Common myeloid progenitor, CD34-positive (primary cell): ENCODE results near the gene LYVE1. TPM values are rescaled to one million over a fixed set of nuclear protein-coding genes. Genes with fewer than 3 reads are reported as not detected.

Source experiments
- CTCF ChIA-PET: fragments of 350-600 bp; sonication (Branson Sonifier 250); formaldehyde crosslinking; loops from one replicate; lab custom pipeline; 2021; ENCODE audit warnings: antibody characterized with exemption; lab: Charles Lee
- POLR2A ChIA-PET: fragments of 350-600 bp; sonication (Branson Sonifier 250); formaldehyde crosslinking; loops from one replicate; lab custom pipeline; 2021; ENCODE audit warnings: antibody characterized with exemption; lab: Charles Lee
- DNase-seq, 3 donors: peaks; one replicate each; pipeline versions ENCODE4 v3.0.0 to v3.0.0-alpha.2; 2013
- H3K27ac ChIP-seq, 2 experiments: 1 replicate in 1 of 2; 2 replicates in 1 of 2; pipeline ENCODE4 v1.7.0; 2013; ENCODE audit warnings: inconsistent platforms in 2 of 2, low read length in 2 of 2, mild to moderate bottlenecking in 2 of 2, low read depth in 1 of 2, moderate library complexity in 1 of 2; ENCODE audit not compliant: severe bottlenecking in 2 of 2, insufficient read depth in 1 of 2, poor library complexity in 1 of 2
- H3K27me3 ChIP-seq, 5 experiments: replicated peaks in 2 of 5; 1 replicate in 3 of 5; 2 replicates in 2 of 5; pipeline versions ENCODE4 v1.6.1 to v1.7.0; 2013; ENCODE audit warnings: low read length in 4 of 5, mild to moderate bottlenecking in 2 of 5, moderate library complexity in 2 of 5, inconsistent platforms in 1 of 5; ENCODE audit not compliant: insufficient read depth in 5 of 5, control insufficient read depth in 4 of 5
- H3K36me3 ChIP-seq, 4 experiments: 1 replicate in 2 of 4; 2 replicates in 2 of 4; pipeline versions ENCODE4 v1.6.1 to v1.7.0; 2013; ENCODE audit warnings: low read length in 3 of 4, control low read depth in 1 of 4, mild to moderate bottlenecking in 1 of 4; ENCODE audit not compliant: control insufficient read depth in 4 of 4, insufficient read depth in 4 of 4
- H3K4me1 ChIP-seq, 4 experiments: 1 replicate in 3 of 4; 2 replicates in 1 of 4; pipeline versions ENCODE4 v1.6.1 to v1.7.1; 2013; ENCODE audit warnings: low read length in 3 of 4, mild to moderate bottlenecking in 3 of 4, control low read depth in 1 of 4, inconsistent platforms in 1 of 4, moderate library complexity in 1 of 4; ENCODE audit not compliant: control insufficient read depth in 4 of 4, insufficient read depth in 4 of 4; ENCODE audit errors: control extremely low read depth in 1 of 4
- H3K4me3 ChIP-seq, 7 experiments: 1 replicate in 4 of 7; 2 replicates in 3 of 7; pipeline versions ENCODE4 v1.5.1 to v1.7.0; 2013; ENCODE audit warnings: mild to moderate bottlenecking in 7 of 7, low read length in 6 of 7, moderate library complexity in 6 of 7, inconsistent platforms in 2 of 7, low read depth in 2 of 7, control low read depth in 1 of 7; ENCODE audit not compliant: insufficient read depth in 4 of 7, control insufficient read depth in 1 of 7; ENCODE audit errors: extremely low read depth in 1 of 7
- H3K9me3 ChIP-seq, 5 experiments: 1 replicate in 4 of 5; 2 replicates in 1 of 5; pipeline versions ENCODE4 v1.6.1 to v1.7.1; 2013; ENCODE audit warnings: low read length in 4 of 5, mild to moderate bottlenecking in 2 of 5, inconsistent platforms in 1 of 5, low read depth in 1 of 5, moderate library complexity in 1 of 5; ENCODE audit not compliant: control insufficient read depth in 4 of 5, insufficient read depth in 2 of 5; ENCODE audit errors: control extremely low read depth in 1 of 5
- whole genome bisulfite sequencing: methylation state at CpG from one replicate; pipeline ENCODE4 v1.1.5; 2013; ENCODE audit not compliant: insufficient coverage; 5-methylcytosine and 5-hydroxymethylcytosine counted together
- polyA plus RNA-seq: library from polyadenylated mRNA; unstranded; fragments of 120-200 nt; gene quantifications from one replicate; pipeline ENCODE4 v1.2.1, GENCODE V29; 2013

LYVE1 gene
- 0.03 TPM for polyA plus RNA-seq

DNA sequence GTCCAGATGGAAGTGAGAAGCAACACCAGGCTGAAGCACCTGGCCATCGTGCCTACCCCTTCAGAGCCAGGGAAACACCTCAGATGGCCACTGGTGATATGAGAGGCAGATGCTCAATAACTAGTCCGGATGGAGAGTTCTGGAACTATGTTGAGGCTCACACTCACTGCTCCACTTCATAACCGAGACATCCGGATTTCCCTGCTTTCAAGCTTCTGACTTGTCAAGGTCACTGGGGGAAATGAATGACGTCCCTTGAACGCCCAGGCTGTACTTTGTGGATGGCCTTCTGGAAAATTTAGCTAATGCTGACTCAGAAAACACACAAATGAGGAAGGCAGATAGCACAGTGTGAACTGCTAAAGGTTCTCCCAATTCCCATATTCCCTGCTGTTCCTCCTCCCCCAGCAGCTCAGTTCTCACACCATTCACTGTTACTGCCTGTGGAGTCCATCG lies at the start of gene LYVE1:
Gene LYVE1, minus strand, starts transcription at position 180 of the 456 bp plus-strand sequence. Its CDS starts 133 bp downstream, at position 47.
- 89% methylated on average over 7 of the region's 7 CpGs for WGBS
- Histone ChIP-seq H3K9me3 (no peaks in the 10 kb centered on the region), H3K27me3 (no peaks in the 10 kb centered on the region), H3K36me3 (no peaks in the 10 kb centered on the region), H3K27ac (no peak within 1 kb of the TSS), H3K4me3 (no peak within 1 kb of the TSS), H3K4me1 (peaks cover 0 to 6% (median 3%) of the 10 kb centered on the region in 4 experiments)
- ChIA-PET POLR2A (no interaction called here), CTCF (interaction anchor here (0.9 kb wide), 1 partner anchor 28 kb away, joined by 3 read pairs; the partner anchor contains the start of gene RNF141)
- no peak for DNase-seq

DNA sequence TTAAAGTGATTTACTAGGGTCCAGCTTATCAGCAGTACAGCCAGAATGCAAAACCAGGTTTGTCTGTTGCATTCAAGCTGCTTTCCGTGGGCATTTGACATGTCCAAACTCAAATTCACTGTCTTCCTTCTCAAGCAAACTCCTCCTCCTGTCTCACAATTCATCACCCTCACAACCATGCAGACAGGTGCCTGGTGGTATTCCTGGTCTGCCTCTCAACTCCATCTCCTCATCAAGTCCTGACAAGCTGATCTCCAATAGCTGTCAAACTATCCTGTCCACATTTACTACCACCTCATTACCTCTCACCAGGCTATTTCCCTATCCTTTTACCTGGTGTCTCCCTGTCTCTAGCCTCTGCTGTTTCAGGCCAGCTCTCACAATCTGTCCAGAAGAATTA lies 49.1 kb upstream of the LYVE1 start:
- POLR2A ChIA-PET = no interaction called here
- WGBS = no CpG with 5 or more reads among the region's 1 CpG

DNA sequence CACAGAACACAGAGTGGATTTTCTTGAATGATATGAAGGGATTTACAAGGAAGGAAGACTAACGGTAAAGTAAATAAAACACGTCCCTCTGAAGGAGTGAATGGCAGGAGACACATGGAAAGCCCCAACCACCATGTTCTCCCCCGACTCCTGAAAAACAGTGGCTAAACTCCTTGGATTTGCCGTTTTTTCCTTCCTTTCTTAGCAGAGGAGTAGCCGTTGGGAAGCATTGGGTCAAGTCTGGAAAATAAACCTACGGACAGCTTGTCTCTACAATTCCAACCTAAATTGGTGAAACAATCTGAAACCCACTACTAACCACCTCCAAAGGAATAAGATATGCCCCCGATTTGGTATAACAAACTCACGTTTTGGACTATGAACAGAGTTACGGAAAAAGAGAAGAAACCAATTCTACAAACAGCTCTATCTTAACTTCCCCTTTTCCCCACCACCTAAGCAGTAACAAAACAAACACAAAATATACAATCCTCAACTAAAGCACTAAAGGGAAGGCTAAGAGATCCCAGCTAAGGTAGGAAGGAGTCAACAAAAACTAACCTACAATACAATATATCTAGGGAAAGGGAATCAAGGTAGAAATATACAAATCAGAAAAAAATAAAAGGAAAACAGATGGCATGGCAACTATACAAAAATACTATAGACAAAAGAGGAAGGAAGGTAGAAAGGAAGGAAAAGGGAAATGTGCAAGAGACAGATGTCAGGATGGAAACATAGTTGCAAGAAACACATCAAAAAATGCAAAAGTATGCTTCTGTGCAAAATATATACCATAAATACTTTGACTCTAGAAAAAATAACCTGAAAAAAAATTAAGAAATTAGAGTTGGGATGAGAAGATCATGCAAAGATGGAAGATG lies 43.8 kb upstream of the LYVE1 start:
- peak; percentile 44 to 85 (median 76) for DNase-seq
- no peaks in the 10 kb centered on the region for H3K9me3 ChIP-seq
- H3K27me3 ChIP-seq = no peaks in the 10 kb centered on the region
- ChIA-PET CTCF (interaction anchor here (0.9 to 2.9 kb wide), 5 partner anchors 11 to 98 kb away, joined by 3 to 22 read pairs (median 7); partner anchors contain the start of gene RNF141), POLR2A (no interaction called here)
- peak overlapping the region; percentile 46 to 65 for H3K27ac ChIP-seq
- H3K4me1 ChIP-seq = peaks cover 22 to 49% (median 34%) of the 10 kb centered on the region in 4 experiments
- 97% methylated on average over 5 of the region's 9 CpGs for WGBS
- H3K4me3 ChIP-seq = no peak overlapping the region
- no peaks in the 10 kb centered on the region for H3K36me3 ChIP-seq

More for the DNA sequence above, 49.1 kb upstream of the LYVE1 start:
- H3K27me3 ChIP-seq = no peaks in the 10 kb centered on the region
- no peak overlapping the region for H3K27ac ChIP-seq
- no peak overlapping the region for H3K4me3 ChIP-seq
- CTCF ChIA-PET = interaction anchor here (0.9 to 2.3 kb wide), 8 partner anchors 9 to 52 kb away, joined by 3 to 6 read pairs (median 4); no protein-coding TSS in a partner anchor
- no peaks in the 10 kb centered on the region for H3K36me3 ChIP-seq
- DNase-seq = no peak
- no peaks in the 10 kb centered on the region for H3K9me3 ChIP-seq
- peaks cover 0 to 13% (median 10%) of the 10 kb centered on the region in 4 experiments for H3K4me1 ChIP-seq

- no peak for DNase-seq
- no peaks in the 10 kb centered on the region for H3K9me3 ChIP-seq
- no peak overlapping the region for H3K4me3 ChIP-seq
- H3K27ac ChIP-seq = no peak overlapping the region
- H3K4me1 ChIP-seq = peaks cover 38 to 69% (median 56%) of the 10 kb centered on the region in 4 experiments
- WGBS = 100% methylated on average over 3 of the region's 3 CpGs
- ChIA-PET POLR2A (no interaction called here), CTCF (interaction anchor here (0.8 to 2.9 kb wide), 7 partner anchors 10 to 125 kb away, joined by 3 to 22 read pairs (median 5); partner anchors contain the start of gene RNF141)
- H3K27me3 ChIP-seq = no peaks in the 10 kb centered on the region
- H3K36me3 ChIP-seq = no peaks in the 10 kb centered on the region
These were observed 41.2 kb upstream of the LYVE1 start for GRCh38 chr11:10609636-10610035.

DNA sequence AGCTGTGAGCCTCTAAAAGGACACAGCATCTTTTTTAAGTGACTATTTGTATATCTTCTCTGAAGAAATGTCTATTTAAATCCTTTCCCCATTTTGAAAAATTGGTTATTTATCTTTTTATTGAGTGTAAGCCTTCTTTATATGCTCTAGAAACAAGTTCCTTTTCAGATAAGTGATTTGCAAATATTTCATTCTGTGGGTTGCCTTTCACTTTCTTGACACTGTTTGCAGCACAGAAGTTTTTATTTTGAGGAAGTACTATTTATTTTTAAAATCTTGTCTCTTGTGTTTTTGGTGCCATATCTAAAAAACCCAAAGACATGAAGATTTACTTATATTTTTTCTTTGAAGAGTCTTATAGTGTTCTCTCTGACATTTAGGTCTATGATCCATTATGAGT lies 40.1 kb upstream of the LYVE1 start:
- Histone ChIP-seq H3K27ac (peak overlapping the region in 1 of 2 experiments; percentile 18), H3K36me3 (no peaks in the 10 kb centered on the region), H3K9me3 (no peaks in the 10 kb centered on the region), H3K4me1 (peaks cover 38 to 79% (median 67%) of the 10 kb centered on the region in 4 experiments), H3K4me3 (no peak overlapping the region), H3K27me3 (no peaks in the 10 kb centered on the region)
- ChIA-PET CTCF (interaction anchor here (1.1 to 1.8 kb wide), 2 partner anchors 67 to 126 kb away, joined by 3 to 5 read pairs; partner anchors contain the start of gene RNF141), POLR2A (no interaction called here)
- DNase-seq = peak; percentile 53 to 90 (median 84)

GRCh38 chr11:10607462-10608132 lies 39.1 kb upstream of the LYVE1 start:
- ChIA-PET POLR2A (no interaction called here), CTCF (interaction anchor here (0.5 to 1.4 kb wide), 2 partner anchors 13 to 18 kb away, joined by 3 read pairs; no protein-coding TSS in a partner anchor)
- H3K4me3 ChIP-seq = peak overlapping the region in 1 of 7 experiments; percentile 19
- 36% methylated on average over 3 of the region's 6 CpGs for WGBS
- peak overlapping the region in 1 of 2 experiments; percentile 18 for H3K27ac ChIP-seq
- peak in 1 of 3 donors; percentile 47 for DNase-seq
- no peaks in the 10 kb centered on the region for H3K9me3 ChIP-seq
- H3K4me1 ChIP-seq = peaks cover 36 to 73% (median 71%) of the 10 kb centered on the region in 4 experiments
- H3K36me3 ChIP-seq = no peaks in the 10 kb centered on the region
- H3K27me3 ChIP-seq = no peaks in the 10 kb centered on the region
